HG02623 (cell line): ENCODE data around the gene SDCCAG8.

Experiments used
- ATAC-seq: cut with Tn5 transposase; IDR thresholded peaks from one replicate; pipeline ENCODE4 v1.9.1; 2021; ENCODE audit warnings: moderate library complexity; ENCODE audit not compliant: unreplicated experiment

Gene SDCCAG8

DNA sequence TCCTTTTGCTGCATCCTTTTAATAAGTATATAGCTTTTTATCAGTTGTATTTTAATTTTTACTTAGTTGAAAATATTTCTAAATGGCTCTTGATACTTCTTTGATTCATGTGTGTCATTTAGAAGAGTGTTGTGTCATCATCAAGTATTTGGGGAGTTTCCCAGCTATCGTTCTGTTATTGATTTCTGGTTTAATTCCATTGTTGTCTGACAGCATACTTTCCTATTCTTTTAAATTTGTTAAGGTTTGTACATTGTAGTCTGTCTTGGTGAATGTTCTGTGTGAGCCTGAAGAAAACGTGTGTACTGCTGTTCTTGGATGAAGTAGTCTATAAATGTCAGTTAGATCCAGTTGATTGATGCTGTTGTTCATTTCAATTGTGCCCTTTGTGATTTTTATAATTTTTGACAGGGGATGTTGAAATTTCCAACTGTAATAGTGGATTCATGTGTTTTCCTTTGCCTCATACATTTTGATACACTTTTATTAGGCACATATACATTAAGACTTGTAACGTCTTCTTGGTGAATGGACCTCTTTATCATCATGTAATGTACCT, 24.8 kb downstream of the SDCCAG8 start:
- no peak for ATAC-seq

DNA sequence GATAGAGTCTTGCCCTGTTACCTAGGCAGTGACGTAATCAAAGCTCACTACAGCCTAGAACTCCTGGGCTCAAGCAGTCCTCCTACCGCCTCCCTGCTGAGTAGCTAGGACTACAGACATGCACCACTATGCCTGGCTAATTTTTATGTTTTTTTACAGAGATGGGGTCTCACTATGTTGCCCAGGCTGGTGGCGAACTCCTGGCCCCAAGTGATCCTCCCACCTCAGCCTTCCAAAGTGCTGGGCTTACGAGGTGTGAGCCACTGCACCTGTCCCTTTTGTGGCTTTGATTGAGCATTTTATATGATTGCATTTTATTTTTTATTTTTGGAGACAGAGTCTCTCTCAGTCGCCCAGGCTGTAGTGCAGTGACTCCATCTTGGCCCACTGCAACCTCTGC, 25.8 kb downstream of the SDCCAG8 start:
- no peak for ATAC-seq

DNA sequence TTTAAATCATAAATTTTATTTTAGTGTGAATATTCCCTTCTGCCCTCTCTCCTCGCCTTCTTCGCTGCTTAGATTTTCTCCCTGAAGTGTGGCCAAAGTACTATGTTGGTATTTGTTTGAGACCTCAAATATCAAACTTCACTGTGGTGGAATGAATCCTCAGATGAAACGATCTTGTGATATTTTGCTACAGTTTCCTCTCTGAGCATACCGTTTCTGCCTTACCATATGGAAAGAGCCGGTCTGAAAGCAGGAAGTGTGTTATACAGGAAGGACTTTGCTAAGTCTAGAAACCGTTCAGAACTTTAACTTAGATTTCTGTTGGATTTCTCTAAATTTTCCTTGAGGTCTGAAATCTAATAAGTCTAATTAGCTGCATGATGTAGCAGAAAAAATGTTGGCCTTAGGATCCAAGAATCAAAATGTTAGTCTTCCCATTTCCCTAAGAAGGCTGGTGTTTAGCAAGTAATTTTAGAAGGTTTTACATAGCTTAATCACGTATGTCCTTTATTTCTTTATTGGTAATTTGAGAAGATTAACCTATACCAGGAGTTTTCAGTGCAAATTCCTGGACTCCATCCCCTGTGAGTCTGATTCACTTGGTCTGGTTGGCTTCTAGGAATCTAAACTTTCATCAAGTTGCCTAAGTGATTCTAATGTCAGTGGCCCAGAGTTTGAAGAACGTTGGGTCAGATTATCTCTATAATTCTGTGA, 30.7 kb downstream of the SDCCAG8 start:
- ATAC-seq = no peak

DNA sequence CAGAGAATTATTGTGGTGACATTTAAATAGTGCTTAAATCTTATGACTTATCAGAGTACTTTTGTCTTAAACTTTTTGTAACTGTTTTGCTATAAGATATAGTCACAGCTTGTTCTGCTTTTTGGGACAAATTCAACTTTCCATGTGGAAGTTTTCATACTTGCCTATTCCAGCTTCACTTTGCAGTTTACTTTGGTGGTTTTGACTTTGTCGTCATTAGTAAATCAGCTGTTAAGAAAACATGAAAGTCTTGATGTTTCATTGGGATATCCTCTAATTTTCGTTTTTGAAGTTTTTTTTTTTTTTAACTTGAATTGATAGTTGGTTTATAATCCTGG, 31.3 kb downstream of the SDCCAG8 start:
- ATAC-seq = no peak

DNA sequence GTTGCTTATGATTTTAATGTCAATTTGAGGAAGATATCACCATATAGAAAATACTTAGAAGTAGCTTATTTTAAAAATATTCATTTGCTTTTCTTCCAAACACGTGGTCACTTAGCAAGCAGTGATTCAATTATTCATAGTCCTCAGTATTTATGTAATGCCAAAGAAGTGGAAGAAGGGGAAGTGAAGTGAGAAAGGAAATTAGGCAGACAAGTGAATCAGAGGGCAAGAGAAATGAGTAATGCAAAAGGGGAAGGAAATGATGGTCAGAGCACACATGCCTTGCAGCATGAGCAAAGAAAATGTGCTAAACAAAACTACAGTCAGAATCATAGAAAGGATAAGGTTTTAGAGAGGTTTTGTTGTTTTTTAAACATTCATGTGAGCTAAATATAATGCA, 31.8 kb downstream of the SDCCAG8 start:
- peak; percentile 88 for ATAC-seq

DNA sequence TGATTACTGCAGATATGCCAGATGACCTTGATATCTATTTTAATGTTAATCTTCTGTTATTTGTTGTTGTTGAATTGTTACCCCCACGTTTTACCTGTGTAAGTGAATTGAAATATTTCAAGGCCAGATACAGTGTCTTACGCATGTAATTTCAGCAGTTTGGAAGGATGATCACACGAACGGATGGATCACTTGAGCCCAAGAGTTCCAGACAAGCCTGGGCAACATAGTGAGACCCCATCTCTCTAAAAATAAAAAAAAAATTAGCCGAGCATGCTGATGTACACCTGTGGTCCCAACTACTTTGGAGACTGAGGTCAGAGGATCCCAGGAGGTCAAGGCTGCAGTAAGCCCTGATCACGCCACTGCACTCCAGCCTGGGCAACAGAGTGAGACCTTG, 32.2 kb downstream of the SDCCAG8 start:
- ATAC-seq = no peak

DNA sequence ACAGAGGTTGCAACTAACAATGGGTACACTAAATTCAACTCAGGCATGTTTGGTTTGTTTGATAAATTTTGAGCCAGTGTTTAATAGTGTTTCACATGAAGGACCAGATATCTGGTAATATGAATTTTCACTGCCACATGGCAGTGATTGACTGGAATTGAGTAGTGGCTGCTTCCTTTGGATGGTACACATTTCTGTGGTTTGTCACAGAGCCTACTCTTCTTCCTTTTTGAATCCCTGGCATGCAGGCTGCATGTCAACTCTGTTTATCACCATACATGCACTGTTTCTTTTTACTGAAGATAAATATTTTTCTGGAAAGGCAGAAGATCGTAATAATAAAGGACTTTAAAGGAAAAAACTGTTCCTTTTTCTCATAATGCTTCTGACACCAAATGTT, 35.5 kb downstream of the SDCCAG8 start:
- ATAC-seq = no peak

DNA sequence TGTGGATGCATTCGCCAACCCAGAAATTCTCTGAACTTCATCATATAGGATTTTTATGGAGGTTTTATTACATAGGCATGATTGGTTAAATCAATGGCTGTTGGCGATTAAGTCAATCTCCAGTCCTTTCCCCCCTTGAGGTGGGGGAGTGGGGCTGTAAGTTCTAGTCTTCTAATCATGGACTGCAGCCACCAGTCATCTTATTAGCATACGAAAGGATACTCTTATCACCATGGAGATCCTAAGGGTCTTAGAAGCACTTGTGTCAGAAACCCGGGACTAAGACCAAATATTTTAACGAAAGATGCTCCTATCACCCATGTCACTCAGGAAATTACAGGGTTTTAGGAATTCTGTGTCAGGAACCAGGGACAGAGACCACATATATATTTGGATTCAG, 36.3 kb downstream of the SDCCAG8 start:
- no peak for ATAC-seq

DNA sequence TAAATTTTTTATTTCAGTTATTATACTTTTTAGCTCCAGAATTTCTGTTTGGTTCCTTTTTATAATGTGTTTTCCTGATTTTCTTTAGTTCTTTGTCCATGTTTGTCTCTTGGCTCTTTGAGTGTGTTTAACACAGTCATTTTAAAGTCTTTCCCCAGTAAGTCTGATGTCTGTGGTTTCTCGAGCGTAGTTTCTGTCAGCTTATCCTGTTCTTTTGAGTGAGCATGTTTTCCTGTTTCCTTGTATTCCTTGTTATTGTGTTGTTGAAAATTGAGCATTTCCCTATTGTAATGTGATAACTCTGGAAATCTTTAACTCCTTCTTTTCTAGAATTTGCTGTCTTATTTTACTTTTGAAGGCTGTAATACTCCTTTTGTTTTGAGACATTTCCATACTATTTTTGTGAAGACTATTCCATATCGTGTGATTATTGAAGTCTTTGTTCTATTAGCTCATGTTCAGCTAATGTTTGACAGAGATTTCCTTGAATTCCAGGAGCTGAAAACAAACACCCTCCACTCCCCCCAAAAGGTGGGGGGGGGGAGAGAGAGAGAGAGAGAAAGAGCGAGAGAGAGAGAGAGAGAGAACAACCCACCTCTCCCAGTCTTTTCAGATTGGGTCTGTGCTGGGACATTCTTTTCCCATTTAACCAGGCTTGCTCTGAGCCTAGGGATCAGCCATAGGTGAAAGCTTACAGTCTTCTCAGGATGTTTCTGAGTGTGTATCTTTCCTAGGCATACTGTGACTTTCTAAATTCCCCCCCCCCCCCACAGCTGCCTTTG, 38.3 kb downstream of the SDCCAG8 start:
- ATAC-seq = no peak

DNA sequence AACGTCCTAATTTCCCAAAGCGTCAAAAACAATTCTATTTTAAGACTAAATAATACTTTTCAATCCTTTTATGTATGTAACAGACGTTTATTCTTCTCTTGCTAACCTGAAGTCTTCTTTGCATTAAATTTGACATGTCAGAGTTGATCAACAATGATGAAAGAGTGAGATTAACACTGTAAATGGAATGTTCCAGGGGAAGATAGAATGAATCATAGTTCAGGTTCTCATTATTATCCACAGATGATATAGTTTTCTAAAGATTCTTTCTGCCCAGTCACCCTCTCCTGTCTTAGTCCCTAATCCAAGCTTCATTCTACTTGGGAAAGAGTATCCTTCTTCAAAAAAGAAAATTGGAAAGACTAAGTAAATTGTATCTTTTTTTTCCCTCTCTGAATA, 38.9 kb downstream of the SDCCAG8 start:
- no peak for ATAC-seq

DNA sequence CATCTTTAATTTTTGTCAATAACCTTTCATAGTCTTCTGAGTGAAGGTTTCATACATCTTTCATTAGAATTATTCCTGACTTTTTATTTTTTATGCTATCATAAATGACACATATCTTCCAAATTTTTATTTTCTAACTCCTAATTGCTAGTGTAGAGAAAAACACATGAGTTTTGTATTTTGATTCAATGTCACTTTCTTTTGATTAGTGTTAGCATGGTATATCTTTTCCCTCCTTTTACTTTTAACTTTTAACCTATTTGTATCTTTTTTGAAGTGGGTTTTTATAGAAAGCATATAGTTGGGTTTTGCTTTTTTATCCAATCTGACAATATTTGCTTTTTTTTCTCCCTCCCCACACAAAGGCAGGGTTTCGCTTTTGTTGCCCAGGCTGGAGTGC, 43.2 kb downstream of the SDCCAG8 start:
- ATAC-seq = no peak

DNA sequence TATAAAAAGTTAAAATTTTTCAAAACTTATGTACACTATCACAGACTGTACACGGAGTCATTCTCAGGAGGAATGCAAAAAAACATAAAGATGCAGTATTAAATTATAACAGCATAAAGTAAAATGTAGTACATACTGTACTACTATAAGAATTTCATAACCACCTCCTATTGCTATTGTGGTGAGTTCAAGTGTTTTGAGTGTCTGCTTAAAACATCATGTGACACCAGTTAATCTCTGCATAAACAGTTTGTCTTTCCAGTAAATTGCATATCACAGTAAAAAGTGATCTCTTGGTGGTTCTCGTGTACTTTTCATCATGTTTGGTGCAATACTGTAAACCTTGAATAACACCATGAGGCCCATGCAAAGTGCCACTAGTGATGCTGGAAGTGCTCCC, 45.2 kb downstream of the SDCCAG8 start:
- no peak for ATAC-seq

DNA sequence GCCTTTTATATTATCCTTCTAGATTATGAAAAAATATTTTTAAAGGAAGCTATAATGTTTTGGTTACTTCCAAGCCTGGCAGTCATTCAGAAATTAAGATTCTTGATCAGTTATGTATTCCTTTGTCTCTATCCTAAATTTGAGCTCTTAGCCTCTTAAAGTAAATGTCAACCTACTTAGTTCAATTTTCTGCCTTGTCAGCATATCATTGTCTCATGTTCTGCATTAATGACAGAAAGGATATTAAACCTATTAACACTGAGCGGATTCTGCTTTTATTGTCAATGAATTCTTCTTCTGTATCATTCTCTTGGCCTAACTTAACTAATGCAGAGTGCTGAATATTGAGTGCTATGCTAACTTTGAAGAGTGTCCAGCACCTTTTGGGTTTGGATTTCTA, 56.0 kb downstream of the SDCCAG8 start:
- ATAC-seq = no peak

DNA sequence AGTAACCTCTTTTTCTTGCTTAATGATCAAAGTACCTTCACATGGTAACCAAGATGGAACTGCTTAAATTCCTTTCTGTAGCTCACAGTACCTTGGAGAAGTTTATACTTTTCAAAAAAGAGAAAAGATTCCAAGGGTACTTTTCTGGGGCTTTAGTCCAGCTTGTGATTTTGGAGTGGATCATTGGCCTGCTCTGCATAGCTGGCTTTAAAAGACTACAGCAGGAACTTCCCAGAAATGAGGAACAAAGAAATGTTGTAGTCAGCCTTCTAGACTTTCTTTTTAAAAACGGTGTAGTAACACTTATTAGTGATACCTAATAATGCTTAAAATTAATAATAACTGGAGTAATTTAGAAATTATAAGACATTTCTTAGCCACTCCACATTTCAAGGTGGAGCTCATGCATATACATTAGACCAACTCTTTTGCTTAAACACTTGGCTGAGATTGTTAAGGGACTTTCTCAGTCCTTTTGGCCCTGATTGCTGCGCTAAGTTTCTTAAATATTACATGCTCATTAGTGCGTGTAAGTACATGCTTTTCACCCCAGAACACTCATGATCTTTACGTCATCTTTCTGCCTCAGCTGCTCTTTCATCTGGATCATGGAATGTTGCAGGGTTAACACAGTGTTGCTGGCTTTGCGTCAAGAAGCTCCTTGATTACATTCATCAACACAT, 57.3 kb downstream of the SDCCAG8 start:
- ATAC-seq = peak; percentile 21

DNA sequence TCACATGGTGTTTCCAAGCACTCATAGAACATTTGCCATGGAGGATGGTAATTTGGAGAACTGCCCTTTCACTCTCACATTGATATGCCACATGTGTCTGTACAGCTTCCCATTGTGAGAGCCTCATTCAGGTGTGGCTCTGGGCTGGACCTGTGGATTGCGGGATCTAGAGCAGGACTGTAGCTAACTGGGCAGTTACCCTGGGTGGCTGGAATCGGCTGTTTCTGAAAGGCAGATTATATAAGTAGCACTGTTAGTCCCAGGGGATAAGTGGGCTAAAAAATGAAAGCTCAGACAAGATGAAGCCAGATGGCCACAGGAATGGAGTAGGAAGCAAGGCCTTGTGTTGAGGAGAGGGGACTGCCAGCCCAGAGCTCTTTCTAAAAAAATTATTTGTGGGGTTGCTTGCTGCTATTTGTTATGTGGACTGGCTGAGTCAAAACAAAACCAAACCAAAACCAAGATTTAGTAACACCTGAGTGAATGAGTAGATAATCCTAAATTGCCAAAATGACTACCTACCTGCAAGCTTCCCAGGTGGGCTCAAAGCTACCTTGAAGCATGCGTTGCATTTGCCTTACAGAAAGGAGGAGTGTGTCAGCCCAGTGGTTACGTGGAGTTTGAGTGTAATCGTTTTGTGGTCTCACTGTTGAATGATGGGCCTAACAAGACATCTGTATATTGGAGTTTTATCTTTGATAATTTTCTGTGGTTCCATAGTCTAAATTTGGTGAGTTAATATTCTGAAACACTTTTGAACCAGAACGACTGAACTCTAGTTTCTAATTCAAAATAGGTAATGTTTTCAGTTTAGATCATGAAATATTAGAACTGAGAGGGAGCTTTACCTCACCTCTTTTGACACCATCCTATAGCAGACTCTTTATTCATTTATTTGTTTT, 58.0 kb downstream of the SDCCAG8 start:
- ATAC-seq = peak; percentile 65

DNA sequence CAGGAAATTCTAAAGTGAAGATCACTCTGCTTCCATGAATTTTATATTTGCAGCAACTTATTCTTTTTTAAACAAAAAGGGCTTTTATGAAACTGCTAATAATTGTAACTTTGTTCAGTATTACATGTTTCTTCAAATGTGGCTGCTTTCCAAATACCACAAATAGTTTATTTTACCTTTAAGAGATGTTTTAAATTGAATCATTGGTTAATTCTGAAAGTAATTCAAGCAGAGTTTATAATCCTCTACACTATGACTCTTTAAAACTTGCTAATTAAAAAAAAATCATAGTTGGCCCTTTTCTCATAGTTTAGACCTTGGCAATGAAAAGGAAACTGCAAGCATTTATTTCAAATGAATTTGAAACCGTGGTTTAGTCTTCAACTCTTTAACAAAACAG, 59.6 kb downstream of the SDCCAG8 start:
- no peak for ATAC-seq

DNA sequence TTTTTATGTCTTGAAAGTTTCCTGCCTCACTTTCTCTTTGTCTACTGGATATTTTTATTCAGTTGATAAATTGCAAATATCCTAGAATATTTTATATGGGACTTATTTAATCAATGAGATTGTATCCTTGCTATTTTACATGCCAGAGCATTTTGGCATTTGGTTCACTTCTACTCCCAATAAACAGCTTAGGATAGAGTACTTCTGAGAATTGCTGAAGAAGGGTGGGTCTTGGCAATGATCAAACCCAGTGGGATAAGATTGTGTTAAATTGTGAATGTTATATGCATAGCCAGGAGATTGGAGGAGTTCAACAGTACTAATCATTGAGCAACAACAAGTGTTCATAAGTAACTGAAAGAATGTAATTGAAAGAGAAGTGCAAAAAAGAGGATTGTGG, 60.1 kb downstream of the SDCCAG8 start:
- ATAC-seq = no peak

DNA sequence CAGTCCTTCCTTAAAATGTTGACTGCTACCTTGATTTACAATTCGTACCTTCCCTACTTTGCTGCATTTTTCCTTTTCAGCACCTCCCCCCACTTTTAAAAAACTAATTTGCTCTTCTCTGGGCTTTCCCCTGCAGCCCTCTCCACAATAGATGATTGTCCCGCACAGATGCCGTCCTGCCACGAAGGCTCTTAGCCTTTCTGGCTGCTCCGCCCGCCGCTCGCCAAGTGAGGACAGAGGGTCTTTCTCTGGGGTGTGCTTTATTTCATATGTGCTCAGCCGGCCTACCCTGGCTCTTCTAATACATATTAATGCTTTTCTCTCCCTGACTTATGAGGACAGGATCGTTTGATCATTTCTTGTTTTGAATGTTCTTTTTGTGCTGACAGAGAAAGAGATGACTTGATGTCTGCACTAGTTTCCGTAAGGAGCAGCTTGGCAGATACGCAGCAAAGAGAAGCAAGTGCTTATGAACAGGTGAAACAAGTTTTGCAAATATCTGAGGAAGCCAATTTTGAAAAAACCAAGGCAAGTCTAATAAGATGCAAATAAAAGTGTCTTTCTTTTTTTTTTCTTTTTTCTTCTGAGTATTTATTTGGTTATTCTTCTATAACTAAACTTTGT, 60.6 kb downstream of the SDCCAG8 start:
- ATAC-seq = no peak

DNA sequence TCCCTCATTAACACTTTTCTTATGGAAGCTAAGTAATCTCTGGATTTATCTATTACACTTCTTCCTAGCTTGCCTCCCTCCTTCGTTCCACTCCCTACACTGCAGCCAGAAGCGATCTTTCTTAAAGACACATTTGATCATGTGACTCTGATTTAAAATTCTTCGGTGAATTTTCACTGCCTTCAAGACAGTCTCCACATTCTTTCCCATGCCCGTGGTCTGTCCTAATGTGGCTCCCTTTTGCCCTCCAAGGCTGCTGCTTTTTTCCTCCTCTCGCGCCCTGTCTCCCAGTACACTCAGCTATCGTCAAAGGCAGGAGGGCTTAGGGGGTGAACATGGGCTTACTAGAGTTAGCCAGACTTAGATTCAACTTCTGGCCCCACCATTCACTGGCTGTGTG, 64.4 kb downstream of the SDCCAG8 start:
- ATAC-seq = no peak

DNA sequence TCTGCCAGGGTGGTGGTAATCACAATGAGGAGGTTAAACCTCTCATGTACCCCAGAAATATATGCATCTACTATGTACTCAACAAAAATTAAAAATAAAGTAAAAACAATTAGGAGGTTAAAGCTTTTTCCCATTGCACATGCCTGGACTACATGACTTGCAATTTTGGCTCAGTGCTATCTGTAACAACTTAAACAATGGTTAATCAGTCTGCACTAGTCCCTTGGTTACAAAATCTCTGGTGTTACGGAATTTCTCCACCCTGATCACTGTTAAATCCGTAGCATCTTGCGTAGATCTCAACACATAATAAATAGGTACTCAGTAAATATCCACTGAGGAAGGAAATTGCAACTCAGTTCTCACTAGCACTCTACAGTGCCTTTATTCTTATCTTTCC, 66.5 kb downstream of the SDCCAG8 start:
- ATAC-seq = no peak
